H1 (cell line): ENCODE results near the gene AGRN. TPM values are rescaled to one million over a fixed set of nuclear protein-coding genes. Genes with fewer than 3 reads are reported as not detected.
"Not testable (repeated sequence)": the region's sequence is repeated elsewhere in the genome, so short reads cannot be mapped to it uniquely, and the experiment has no call there.

Source experiments
- CTCF ChIA-PET: fragments of 300-600 bp; sonication (Branson Sonifier 250); formaldehyde crosslinking; loops from one replicate; lab custom pipeline; 2021; ENCODE audit not compliant: partially characterized antibody; lab: Charles Lee
- POLR2A ChIA-PET: fragments of 300-600 bp; sonication (Branson Sonifier 250); formaldehyde crosslinking; loops from one replicate; lab custom pipeline; 2021; ENCODE audit warnings: inconsistent platforms; ENCODE audit not compliant: partially characterized antibody; lab: Charles Lee
- DNase-seq, 2 experiments: peaks; one replicate each; pipeline versions ENCODE4 v3.0.0 to v3.0.0-alpha.2; 2010 to 2022; ENCODE audit warnings: low spot score in 2 of 2, low read depth in 1 of 2, mixed read lengths in 1 of 2
- FAIRE-seq: peaks from 2 replicates; lab custom pipeline; 2011; peaks lifted over from hg19 to GRCh38; lab: Jason Lieb, UNC
- H2AFZ ChIP-seq: 2 replicates; pipeline ENCODE4 v1.8.1; 2012; ENCODE audit warnings: low read length, inconsistent platforms
- H2AK5ac ChIP-seq: 2 replicates; pipeline ENCODE4 v1.6.1; 2013; ENCODE audit warnings: low read depth, low read length
- H2BK120ac ChIP-seq: replicated peaks from 2 replicates; pipeline ENCODE3; 2013; ENCODE audit warnings: low read depth, low read length, inconsistent platforms
- H2BK12ac ChIP-seq: 2 replicates; pipeline ENCODE4 v1.6.1; 2013; ENCODE audit warnings: low read depth, low read length
- H2BK15ac ChIP-seq: 2 replicates; pipeline ENCODE4 v1.6.1; 2013; ENCODE audit warnings: low read length
- H2BK20ac ChIP-seq: 2 replicates; pipeline ENCODE4 v1.6.1; 2013; ENCODE audit warnings: low read length
- H2BK5ac ChIP-seq: 2 replicates; pipeline ENCODE4 v1.6.1; 2013; ENCODE audit warnings: low read depth, low read length
- H3K14ac ChIP-seq: 2 replicates; pipeline ENCODE4 v1.6.1; 2013; ENCODE audit warnings: inconsistent platforms; ENCODE audit not compliant: insufficient read length
- H3K18ac ChIP-seq: 2 replicates; pipeline ENCODE4 v1.6.1; 2013; ENCODE audit warnings: low read length; ENCODE audit errors: extremely low read depth
- H3K23ac ChIP-seq: 2 replicates; pipeline ENCODE4 v1.6.1; 2013; ENCODE audit warnings: inconsistent platforms; ENCODE audit not compliant: insufficient read length
- H3K23me2 ChIP-seq: 2 replicates; pipeline ENCODE4 v1.6.1; 2013; ENCODE audit warnings: low read depth, low read length
- H3K27ac ChIP-seq: 2 replicates; pipeline ENCODE4 v1.6.1; 2011; ENCODE audit warnings: low read depth, low read length, inconsistent platforms
- H3K27me3 ChIP-seq, 4 experiments: replicated peaks in 1 of 4; 1 replicate in 1 of 4; 2 replicates in 3 of 4; pipeline versions ENCODE4 v1.6.1 to v1.8.1; 2011 to 2013; ENCODE audit warnings: low read length in 3 of 4, mild to moderate bottlenecking in 3 of 4, inconsistent platforms in 2 of 4, mixed read lengths in 2 of 4, moderate library complexity in 1 of 4; ENCODE audit not compliant: control insufficient read depth in 3 of 4, insufficient read depth in 3 of 4; ENCODE audit errors: extremely low read depth in 1 of 4
- H3K36me3 ChIP-seq, 4 experiments: 2 replicates each; pipeline versions ENCODE4 v1.6.1 to v1.8.1; 2011 to 2013; ENCODE audit warnings: mild to moderate bottlenecking in 4 of 4, low read length in 3 of 4, moderate library complexity in 2 of 4, control low read depth in 1 of 4, inconsistent platforms in 1 of 4; ENCODE audit not compliant: insufficient read depth in 4 of 4, control insufficient read depth in 2 of 4
- H3K4ac ChIP-seq: replicated peaks from 2 replicates; pipeline ENCODE3; 2013; ENCODE audit warnings: low read length, low read depth, mixed read lengths, inconsistent platforms; ENCODE audit not compliant: insufficient read length
- H3K4me1 ChIP-seq, 4 experiments: replicated peaks in 1 of 4; 1 replicate in 1 of 4; 2 replicates in 3 of 4; pipeline versions ENCODE4 v1.6.1 to v1.8.1; 2011 to 2013; ENCODE audit warnings: low read length in 3 of 4, inconsistent platforms in 2 of 4, mixed read lengths in 1 of 4; ENCODE audit not compliant: insufficient read depth in 4 of 4, control insufficient read depth in 3 of 4
- H3K4me2 ChIP-seq, 2 experiments: 2 replicates each; pipeline versions ENCODE4 v1.6.1 to v1.8.1; 2011 to 2013; ENCODE audit warnings: low read depth in 2 of 2, low read length in 2 of 2, control low read depth in 1 of 2, inconsistent platforms in 1 of 2, mild to moderate bottlenecking in 1 of 2; ENCODE audit not compliant: insufficient read depth in 1 of 2
- H3K4me3 ChIP-seq, 4 experiments: fragments of 200-600, 300-600 bp in 1 of 4; sonication (generic), shearing (Covaris generic), sonication (Bioruptor Twin) in 1 of 4; 2 replicates each; pipeline versions ENCODE4 v1.5.1 to v1.8.1; 2011 to 2016; ENCODE audit warnings: low read length in 4 of 4, low read depth in 3 of 4, control low read depth in 2 of 4, inconsistent platforms in 2 of 4, mild to moderate bottlenecking in 2 of 4, mixed read lengths in 1 of 4, moderate library complexity in 1 of 4; ENCODE audit not compliant: insufficient read depth in 2 of 4; ENCODE audit errors: extremely low read depth in 1 of 4
- H3K56ac ChIP-seq: replicated peaks from 2 replicates; pipeline ENCODE3; 2013; ENCODE audit warnings: low read depth, mild to moderate bottlenecking, mixed read lengths, low read length, inconsistent platforms; ENCODE audit not compliant: insufficient read length
- H3K79me1 ChIP-seq: 2 replicates; pipeline ENCODE4 v1.6.1; 2013; ENCODE audit warnings: low read depth, low read length, control low read depth
- H3K79me2 ChIP-seq, 2 experiments: 2 replicates each; pipeline versions ENCODE4 v1.6.1 to v1.8.1; 2012 to 2013; ENCODE audit warnings: low read length in 2 of 2, mild to moderate bottlenecking in 2 of 2, inconsistent platforms in 1 of 2; ENCODE audit not compliant: insufficient read depth in 2 of 2, control insufficient read depth in 1 of 2
- H3K9ac ChIP-seq, 4 experiments: replicated peaks in 1 of 4; 1 replicate in 1 of 4; 2 replicates in 3 of 4; pipeline versions ENCODE4 v1.6.1 to v1.8.1; 2011 to 2013; ENCODE audit warnings: low read depth in 3 of 4, low read length in 3 of 4, control low read depth in 2 of 4, mild to moderate bottlenecking in 2 of 4, moderate library complexity in 2 of 4, inconsistent platforms in 1 of 4; ENCODE audit errors: extremely low read depth in 1 of 4
- H3K9me3 ChIP-seq, 2 experiments: 2 replicates each; pipeline versions ENCODE4 v1.6.1 to v1.8.1; 2012 to 2013; ENCODE audit warnings: mild to moderate bottlenecking in 2 of 2, moderate library complexity in 2 of 2, control low read depth in 1 of 2, inconsistent platforms in 1 of 2, low read depth in 1 of 2, low read length in 1 of 2, mixed read lengths in 1 of 2; ENCODE audit not compliant: insufficient read depth in 2 of 2
- H4K20me1 ChIP-seq, 2 experiments: replicated peaks in 1 of 2; 2 replicates each; pipeline versions ENCODE3 to v1.8.1; 2011 to 2013; ENCODE audit warnings: inconsistent platforms in 2 of 2, low read length in 2 of 2, mild to moderate bottlenecking in 1 of 2; ENCODE audit not compliant: insufficient read depth in 2 of 2, control insufficient read depth in 1 of 2
- H4K5ac ChIP-seq: 2 replicates; pipeline ENCODE4 v1.6.1; 2013; ENCODE audit warnings: low read length, low read depth, mixed read lengths, inconsistent platforms; ENCODE audit not compliant: insufficient read length
- H4K8ac ChIP-seq: 2 replicates; pipeline ENCODE4 v1.8.0; 2013; ENCODE audit warnings: mild to moderate bottlenecking, moderate library complexity, low read length, inconsistent platforms; ENCODE audit not compliant: insufficient read depth; ENCODE audit errors: extremely low read depth
- H4K91ac ChIP-seq: replicated peaks from 2 replicates; pipeline ENCODE3; 2013; ENCODE audit warnings: low read length, mixed read lengths, inconsistent platforms; ENCODE audit not compliant: insufficient read length
- WGBS, 2 experiments: shearing (Covaris generic) in 1 of 2; methylation state at CpG; one replicate each; pipeline versions ENCODE4 v1.1.6 to v1.1.7; 2013 to 2015; ENCODE audit warnings: low lambda C conversion rate in 2 of 2, mixed read lengths in 2 of 2, inconsistent platforms in 1 of 2, low coverage in 1 of 2, missing lambda C conversion rate in 1 of 2; ENCODE audit not compliant: insufficient replicate concordance in 2 of 2, insufficient coverage in 1 of 2, insufficient read length in 1 of 2; ENCODE audit errors: extremely low coverage in 1 of 2, missing lambda C conversion rate in 1 of 2; 5-methylcytosine and 5-hydroxymethylcytosine counted together
- polyA plus RNA-seq, 7 experiments: library from polyadenylated mRNA; depleted of rRNA in 3 of 7; stranded (reverse) in 5 of 7; unstranded in 2 of 7; fragments of >200 nt in 5 of 7; fragments of 200-250 nt in 2 of 7; gene quantifications; 1 replicate in 5 of 7; 2 replicates in 1 of 7; 4 replicates in 1 of 7; pipeline versions ENCODE4 v1.2.1 to v1.2.3, GENCODE V29; 2011 to 2013; ENCODE audit warnings: missing spikeins in 2 of 7, mixed read lengths in 2 of 7
- total RNA-seq: library from RNA; stranded (reverse); fragmentation: NEBNext Ultra II Directional; extraction: Animal tissue kit (Norgen Biotek cat#: 25700); gene quantifications from 2 replicates; pipeline ENCODE4 v1.2.1, GENCODE V29; 2021
- TF ChIP-seq, protein P1 (sequence below), 3 experiments: IDR thresholded peaks; 1 replicate in 2 of 3; 2 replicates in 1 of 3; pipeline versions ENCODE4 v1.5.1 to v1.6.1; 2011; ENCODE audit warnings: low read length in 3 of 3, mild to moderate bottlenecking in 3 of 3, inconsistent platforms in 2 of 3, low read depth in 1 of 3, moderate library complexity in 1 of 3; ENCODE audit not compliant: insufficient read depth in 1 of 3; ENCODE audit errors: control extremely low read depth in 1 of 3

The AGRN gene
- total and polyA plus RNA-seq, 2 of the 8 experiments (the other 6 are each of a cell fraction or from before 2014, with no cell fraction given) = 52.3 to 155 TPM

DNA sequence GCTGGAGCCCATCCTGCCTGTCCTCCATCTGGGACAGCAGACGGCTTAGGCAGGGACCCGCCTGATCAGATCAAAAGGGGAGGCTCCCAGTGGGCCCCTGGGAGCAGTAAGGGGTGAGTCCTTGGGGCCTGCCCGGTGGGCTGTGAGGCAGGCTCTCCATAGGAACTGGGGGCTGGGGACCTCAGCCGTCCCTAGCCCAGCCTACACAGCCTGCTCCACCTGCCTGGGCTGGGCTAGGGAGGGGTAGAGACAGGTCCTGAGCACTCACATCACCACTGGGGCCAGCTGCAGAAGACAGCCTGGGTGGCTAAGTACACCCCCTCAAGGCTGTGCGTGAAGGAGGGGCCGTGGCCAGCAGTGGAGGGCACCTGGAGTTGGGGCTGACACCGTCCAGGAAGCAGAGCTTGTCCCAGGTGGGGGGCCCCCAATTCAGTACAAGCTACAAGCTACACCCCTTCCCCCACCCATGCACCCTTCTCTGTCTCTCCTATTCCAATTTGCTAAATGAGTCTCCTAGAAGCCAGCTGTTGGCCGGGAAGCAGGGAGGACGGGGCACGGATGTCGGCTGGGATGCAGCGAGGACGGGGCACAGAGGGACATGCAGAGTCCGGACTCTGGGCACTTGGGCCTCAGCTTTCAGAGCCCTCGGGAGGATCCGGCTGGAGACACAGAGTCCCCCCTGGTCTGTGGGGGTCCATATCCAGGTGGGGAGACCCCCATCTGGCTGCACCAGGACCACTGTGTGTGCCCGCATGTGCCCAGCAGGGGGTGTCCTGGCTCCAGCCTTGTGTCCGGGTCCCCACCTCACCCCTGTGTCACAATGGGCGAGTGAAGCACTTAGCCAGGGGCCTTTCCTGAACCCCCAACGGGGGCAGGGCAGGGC, 4.9 kb upstream of the AGRN start (continued):
- TF ChIP-seq, protein P1, sequence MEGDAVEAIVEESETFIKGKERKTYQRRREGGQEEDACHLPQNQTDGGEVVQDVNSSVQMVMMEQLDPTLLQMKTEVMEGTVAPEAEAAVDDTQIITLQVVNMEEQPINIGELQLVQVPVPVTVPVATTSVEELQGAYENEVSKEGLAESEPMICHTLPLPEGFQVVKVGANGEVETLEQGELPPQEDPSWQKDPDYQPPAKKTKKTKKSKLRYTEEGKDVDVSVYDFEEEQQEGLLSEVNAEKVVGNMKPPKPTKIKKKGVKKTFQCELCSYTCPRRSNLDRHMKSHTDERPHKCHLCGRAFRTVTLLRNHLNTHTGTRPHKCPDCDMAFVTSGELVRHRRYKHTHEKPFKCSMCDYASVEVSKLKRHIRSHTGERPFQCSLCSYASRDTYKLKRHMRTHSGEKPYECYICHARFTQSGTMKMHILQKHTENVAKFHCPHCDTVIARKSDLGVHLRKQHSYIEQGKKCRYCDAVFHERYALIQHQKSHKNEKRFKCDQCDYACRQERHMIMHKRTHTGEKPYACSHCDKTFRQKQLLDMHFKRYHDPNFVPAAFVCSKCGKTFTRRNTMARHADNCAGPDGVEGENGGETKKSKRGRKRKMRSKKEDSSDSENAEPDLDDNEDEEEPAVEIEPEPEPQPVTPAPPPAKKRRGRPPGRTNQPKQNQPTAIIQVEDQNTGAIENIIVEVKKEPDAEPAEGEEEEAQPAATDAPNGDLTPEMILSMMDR (IDR thresholded peaks at IDR 0.05; ENCODE audit: control extremely low read depth in 1 of 3, insufficient read depth in 1 of 3, low read depth in 1 of 3, low read length in 3 of 3) = peak in 2 of 3 experiments; percentile 41 to 46; a peak in 2 of 4 replicates

DNA sequence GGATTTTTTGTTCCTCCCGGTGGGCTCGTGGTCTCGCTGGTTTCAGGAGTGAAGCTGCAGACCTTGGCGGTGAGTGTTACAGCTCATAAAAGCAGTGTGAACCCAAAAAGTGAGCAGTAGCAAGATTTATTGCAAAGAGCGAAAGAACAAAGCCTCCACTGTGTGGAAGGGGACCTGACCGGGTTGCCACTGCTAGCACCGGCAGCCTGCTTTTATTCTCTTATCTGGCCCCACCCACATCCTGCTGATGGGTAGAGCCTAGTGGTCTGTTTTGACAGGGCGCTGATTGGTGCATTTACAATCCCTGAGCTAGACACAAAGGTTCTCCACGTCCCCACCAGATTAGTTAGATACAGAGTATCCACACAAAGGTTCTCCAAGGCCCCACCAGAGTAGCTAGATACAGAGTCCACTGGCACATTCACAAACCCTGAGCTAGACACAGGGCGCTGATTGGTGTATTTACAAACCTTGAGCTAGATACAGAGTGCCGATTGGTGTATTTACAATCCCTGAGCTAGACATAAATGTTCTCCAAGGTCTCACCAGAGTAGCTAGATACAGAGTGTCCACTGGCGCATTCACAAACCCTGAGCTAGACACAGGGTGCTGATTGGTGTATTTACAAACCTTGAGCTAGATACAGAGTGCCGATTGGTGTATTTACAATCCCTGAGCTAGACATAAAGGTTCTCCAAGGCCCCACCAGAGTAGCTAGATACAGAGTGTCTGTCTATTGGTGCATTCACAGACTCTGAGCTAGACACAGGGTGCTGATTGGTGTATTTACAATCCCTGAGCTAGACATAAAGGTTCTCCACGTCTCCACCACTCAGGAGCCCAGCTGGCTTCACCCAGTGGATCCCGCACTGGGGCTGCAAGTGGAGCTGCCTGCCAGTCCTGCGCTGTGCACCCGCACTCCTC, 2.3 kb upstream of the AGRN start:
- not testable (repeated sequence) for H3K27me3 ChIP-seq, H3K4me2 ChIP-seq, H3K4me3 ChIP-seq, H2BK12ac ChIP-seq, H3K14ac ChIP-seq, H3K79me2 ChIP-seq, H3K4ac ChIP-seq, H4K91ac ChIP-seq, H2AFZ ChIP-seq, H4K8ac ChIP-seq, H2AK5ac ChIP-seq, H2BK20ac ChIP-seq, H3K9me3 ChIP-seq, H2BK15ac ChIP-seq, H3K27ac ChIP-seq, H3K79me1 ChIP-seq, H2BK5ac ChIP-seq, H4K5ac ChIP-seq, H4K20me1 ChIP-seq, FAIRE-seq, H3K56ac ChIP-seq, DNase-seq, H3K36me3 ChIP-seq, H3K9ac ChIP-seq, H2BK120ac ChIP-seq, H3K23ac ChIP-seq, H3K18ac ChIP-seq
- H3K23me2 ChIP-seq = peaks cover 13% of the 10 kb centered on the region
- POLR2A ChIA-PET = interaction anchor here (1.1 to 14.9 kb wide), 4 partner anchors 11 to 41 kb away, joined by 3 to 245 read pairs (median 10); no protein-coding TSS in a partner anchor
- CTCF ChIA-PET = interaction anchor here (0.7 to 7.8 kb wide), 11 partner anchors 11 to 157 kb away, joined by 3 to 74 read pairs (median 5); partner anchors contain the start of genes HES4, NOC2L, PERM1 and RNF223
- peaks cover 2 to 37% (median 25%) of the 10 kb centered on the region in 4 experiments for H3K4me1 ChIP-seq
- 87% methylated on average over 15 of the region's 17 CpGs; no CpG with 5 or more reads in 1 of the 2 experiments for WGBS, 2 experiments
